ENCODE data around the gene TLE6.

DNA sequence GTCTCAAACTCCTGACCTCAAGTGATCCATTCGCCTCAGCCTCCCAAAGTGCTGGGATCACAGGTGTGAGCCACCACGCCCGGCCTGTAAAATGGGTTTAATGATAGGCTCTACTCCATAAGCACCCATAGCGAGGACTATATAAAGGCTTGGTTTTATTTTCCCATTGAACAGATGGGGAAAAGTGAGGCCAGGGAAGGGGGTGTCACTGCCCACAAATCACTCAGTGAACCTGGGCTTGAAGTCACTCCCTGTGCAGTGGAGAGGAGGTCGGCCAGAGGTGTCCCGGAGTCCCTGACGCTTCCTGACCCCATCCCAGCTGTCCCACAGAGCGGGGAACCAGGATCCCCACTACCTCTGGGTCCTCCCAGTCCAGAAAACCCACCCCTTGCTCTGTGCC is 36.8 kb downstream of the TLE6 start:
- TF ChIP-seq FOXM1 (IDR thresholded peaks at IDR 0.05; ENCODE audit: borderline replicate concordance) (no peak), SP1 (IDR thresholded peaks at IDR 0.05) (no peak), ELF4 (IDR thresholded peaks at IDR 0.05) (no peak), FOXK2 (IDR thresholded peaks at IDR 0.05) (no peak), TARDBP (IDR thresholded peaks at IDR 0.05) (no peak), BHLHE40 (IDR thresholded peaks at IDR 0.05; ENCODE audit: borderline replicate concordance) (no peak), ARNT (IDR thresholded peaks at IDR 0.05) (no peak), ZNF384 (IDR thresholded peaks at IDR 0.05) (no peak), LEF1 (IDR thresholded peaks at IDR 0.05; ENCODE audit: borderline replicate concordance) (no peak), NFRKB (IDR thresholded peaks at IDR 0.05) (no peak), FOXA1 (IDR thresholded peaks at IDR 0.05) (no peak), HDGF (IDR thresholded peaks at IDR 0.05; ENCODE audit: borderline replicate concordance) (no peak)
- TF ChIP-seq, protein P1, sequence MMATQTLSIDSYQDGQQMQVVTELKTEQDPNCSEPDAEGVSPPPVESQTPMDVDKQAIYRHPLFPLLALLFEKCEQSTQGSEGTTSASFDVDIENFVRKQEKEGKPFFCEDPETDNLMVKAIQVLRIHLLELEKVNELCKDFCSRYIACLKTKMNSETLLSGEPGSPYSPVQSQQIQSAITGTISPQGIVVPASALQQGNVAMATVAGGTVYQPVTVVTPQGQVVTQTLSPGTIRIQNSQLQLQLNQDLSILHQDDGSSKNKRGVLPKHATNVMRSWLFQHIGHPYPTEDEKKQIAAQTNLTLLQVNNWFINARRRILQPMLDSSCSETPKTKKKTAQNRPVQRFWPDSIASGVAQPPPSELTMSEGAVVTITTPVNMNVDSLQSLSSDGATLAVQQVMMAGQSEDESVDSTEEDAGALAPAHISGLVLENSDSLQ (IDR thresholded peaks at IDR 0.05), result no peak
